ENCODE measurements around the gene AQP6.

Gene AQP6

DNA sequence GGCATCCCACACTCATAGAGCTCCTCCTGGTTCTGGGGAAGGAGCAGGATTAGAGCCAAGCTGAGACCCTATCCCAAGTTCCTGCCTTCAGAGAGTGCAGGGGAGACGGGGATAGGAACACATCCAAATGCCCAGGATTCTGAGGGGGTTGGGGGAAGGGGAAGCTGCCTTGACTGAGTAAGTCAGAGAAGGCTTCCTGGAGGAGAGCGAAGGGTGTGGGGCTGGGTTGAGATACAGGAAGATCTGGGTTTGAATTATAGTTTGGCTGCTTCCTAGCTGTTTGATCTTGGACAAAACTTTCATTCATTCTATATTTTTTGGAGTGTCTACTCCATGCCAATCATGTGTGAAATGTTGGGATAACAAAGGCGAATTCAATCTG is 30.2 kb upstream of the AQP6 start:
- Histone ChIP-seq H3K4me1 (peaks cover 23 to 43% (median 36%) of the 10 kb centered on the region in 10 experiments), H3K4me3 (no peak overlapping the region), H4K20me1 (no peaks in the 10 kb centered on the region; a peak in 2 of 22 replicates), H3K36me3 (no peaks in the 10 kb centered on the region), H3K27me3 (peaks cover 0 to 5% (median 0%) of the 10 kb centered on the region in 11 experiments; a peak in 3 of 22 replicates), H3K27ac (no peak overlapping the region), H3K9me3 (replicated peaks in 1 of 11) (no peaks in the 10 kb centered on the region), H3K9ac (0 out of 22 replicates have a peak overlapping the region, but pooled peaks of 1 of the 11 experiments have one; percentile 2), H3K4me2 (peak overlapping the region; percentile 36 to 83 (median 64); a peak in 21 of 22 replicates)
- TF ChIP-seq Cebpa-rat (IDR thresholded peaks at IDR 0.05) = no peak

DNA sequence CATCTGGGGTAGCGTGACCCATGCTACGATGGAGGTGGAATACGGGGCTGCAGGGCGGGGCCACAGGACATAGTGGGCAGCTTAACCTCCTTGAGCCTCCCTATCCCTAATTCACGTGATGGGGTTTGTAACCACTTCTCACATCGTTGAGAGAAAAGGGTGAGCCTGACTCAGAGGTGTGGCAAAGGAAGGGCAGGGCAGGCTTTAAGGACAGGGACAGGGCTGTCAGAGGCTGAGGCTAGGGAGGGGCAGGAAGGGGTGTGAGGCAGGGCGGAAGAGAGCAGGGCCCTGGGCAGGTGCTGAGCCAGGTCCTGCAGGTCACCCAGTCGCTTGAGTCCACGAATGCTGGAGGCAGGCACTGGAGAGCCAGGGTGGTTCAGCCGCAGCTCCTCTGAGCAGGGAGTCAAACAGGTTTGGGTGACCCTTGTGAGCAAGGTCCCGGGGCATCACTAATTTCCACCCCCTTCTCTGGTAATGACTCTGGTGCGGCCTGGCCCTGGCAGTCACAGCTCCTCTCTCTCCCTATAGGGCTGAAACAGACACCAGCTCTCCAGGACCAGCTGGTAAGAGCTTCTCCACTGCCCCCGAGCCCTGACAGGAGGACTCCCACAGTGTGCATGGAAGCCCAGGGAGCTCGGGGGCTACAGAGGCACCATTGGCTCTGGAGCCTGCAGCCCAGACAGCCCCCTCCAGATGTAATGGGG is 29.7 kb upstream of the AQP6 start:
- H3K9ac ChIP-seq = no peak overlapping the region
- H3K27me3 ChIP-seq = peaks cover 0 to 5% (median 0%) of the 10 kb centered on the region in 11 experiments; a peak in 3 of 22 replicates
- peak overlapping the region in 10 of 11 experiments; percentile 36 to 83 (median 66); a peak in 16 of 22 replicates for H3K4me2 ChIP-seq

DNA sequence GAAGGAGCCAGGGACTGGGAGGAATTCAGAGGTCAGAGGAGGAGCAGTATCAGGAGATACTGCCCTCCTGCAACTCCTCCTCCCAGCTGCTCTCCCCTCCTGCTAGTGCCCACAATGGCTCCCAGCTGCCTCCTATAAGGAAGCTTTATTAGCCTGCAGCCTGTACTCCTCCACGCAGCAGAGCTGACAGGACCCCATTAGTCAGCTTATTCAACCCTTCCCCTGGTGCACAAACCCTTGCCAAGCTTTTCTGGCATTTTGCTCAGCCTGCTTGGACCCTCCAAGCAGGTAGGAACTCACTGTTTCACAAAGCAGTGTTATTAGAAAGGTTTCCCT is 29.2 kb upstream of the AQP6 start:
- Histone ChIP-seq H3K27me3 (peaks cover 0 to 5% (median 0%) of the 10 kb centered on the region in 11 experiments; a peak in 3 of 22 replicates), H4K20me1 (no peaks in the 10 kb centered on the region; a peak in 2 of 22 replicates), H3K4me2 (peak overlapping the region in 9 of 11 experiments; percentile 0 to 83 (median 45); a peak in 12 of 22 replicates), H3K9ac (no peak overlapping the region), H3K36me3 (no peaks in the 10 kb centered on the region), H3K4me3 (no peak overlapping the region), H3K27ac (no peak overlapping the region), H3K4me1 (peaks cover 26 to 45% (median 36%) of the 10 kb centered on the region in 10 experiments), H3K9me3 (replicated peaks in 1 of 11) (no peaks in the 10 kb centered on the region)
- TF ChIP-seq Cebpa-rat (IDR thresholded peaks at IDR 0.05) = no peak

More for the DNA sequence above, 29.7 kb upstream of the AQP6 start:
- Histone ChIP-seq H3K27ac (no peak overlapping the region), H3K36me3 (no peaks in the 10 kb centered on the region), H3K9me3 (replicated peaks in 1 of 11) (no peaks in the 10 kb centered on the region), H4K20me1 (no peaks in the 10 kb centered on the region; a peak in 2 of 22 replicates), H3K4me3 (no peak overlapping the region), H3K4me1 (peaks cover 23 to 43% (median 36%) of the 10 kb centered on the region in 10 experiments)
- TF ChIP-seq Cebpa-rat (IDR thresholded peaks at IDR 0.05) = no peak

DNA sequence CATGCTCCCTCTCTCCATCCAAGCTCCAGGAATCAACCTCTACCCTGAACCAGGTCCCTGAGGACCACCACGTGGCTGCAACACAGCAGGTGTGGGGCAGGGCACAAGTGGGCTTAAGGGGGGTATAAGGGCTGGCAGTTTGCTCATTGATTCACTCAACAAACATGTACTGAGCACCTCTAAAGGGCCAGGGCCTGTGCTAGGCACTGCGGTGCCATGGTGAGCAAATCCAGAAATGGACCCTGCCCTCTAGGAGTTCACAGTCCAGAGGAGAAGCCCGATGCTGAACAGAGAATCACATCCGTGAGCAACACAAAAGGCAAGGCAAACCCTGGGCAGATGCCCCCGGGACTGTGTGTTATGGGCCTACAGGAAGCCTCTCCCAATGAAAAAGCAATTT is 28.7 kb upstream of the AQP6 start:
- Histone ChIP-seq H3K4me3 (no peak overlapping the region), H3K27me3 (peaks cover 0 to 5% (median 0%) of the 10 kb centered on the region in 11 experiments; a peak in 3 of 22 replicates), H3K36me3 (no peaks in the 10 kb centered on the region), H3K9ac (no peak overlapping the region), H4K20me1 (no peaks in the 10 kb centered on the region; a peak in 2 of 22 replicates), H3K9me3 (replicated peaks in 1 of 11) (no peaks in the 10 kb centered on the region), H3K27ac (no peak overlapping the region), H3K4me2 (peak overlapping the region in 9 of 11 experiments; percentile 0 to 83 (median 41); a peak in 13 of 22 replicates), H3K4me1 (peaks cover 30 to 49% (median 37%) of the 10 kb centered on the region in 10 experiments)
- no peak for TF ChIP-seq Cebpa-rat (IDR thresholded peaks at IDR 0.05)

DNA sequence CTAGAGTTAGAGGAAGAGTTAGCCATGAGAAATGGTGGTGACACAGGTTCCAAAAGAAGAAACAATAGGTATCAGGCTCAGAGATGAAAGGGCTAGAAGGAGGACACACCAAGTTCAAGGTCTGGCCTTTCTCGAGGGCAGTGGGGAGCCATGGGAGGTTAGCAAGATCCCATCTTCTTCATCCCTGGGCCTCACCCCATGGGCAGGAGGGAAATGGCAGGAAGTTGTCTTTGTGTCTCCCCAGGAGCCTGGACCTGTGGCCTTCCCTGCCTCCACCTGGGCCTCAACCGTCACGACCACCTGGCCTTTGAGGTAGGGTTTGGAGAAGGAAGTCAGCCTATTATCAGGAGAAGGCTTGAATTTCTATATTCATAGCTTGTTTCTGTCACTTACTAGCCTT is 28.0 kb upstream of the AQP6 start:
- Histone ChIP-seq H3K4me2 (peak overlapping the region in 10 of 11 experiments; percentile 68 to 93 (median 78); a peak in 18 of 22 replicates), H4K20me1 (no peaks in the 10 kb centered on the region; a peak in 2 of 22 replicates), H3K9me3 (replicated peaks in 1 of 11) (no peaks in the 10 kb centered on the region), H3K4me3 (no peak overlapping the region), H3K9ac (no peak overlapping the region), H3K4me1 (peaks cover 33 to 50% (median 37%) of the 10 kb centered on the region in 10 experiments), H3K36me3 (no peaks in the 10 kb centered on the region), H3K27ac (no peak overlapping the region), H3K27me3 (peaks cover 0 to 5% (median 0%) of the 10 kb centered on the region in 11 experiments; a peak in 3 of 22 replicates)
- TF ChIP-seq Cebpa-rat (IDR thresholded peaks at IDR 0.05) = no peak

DNA sequence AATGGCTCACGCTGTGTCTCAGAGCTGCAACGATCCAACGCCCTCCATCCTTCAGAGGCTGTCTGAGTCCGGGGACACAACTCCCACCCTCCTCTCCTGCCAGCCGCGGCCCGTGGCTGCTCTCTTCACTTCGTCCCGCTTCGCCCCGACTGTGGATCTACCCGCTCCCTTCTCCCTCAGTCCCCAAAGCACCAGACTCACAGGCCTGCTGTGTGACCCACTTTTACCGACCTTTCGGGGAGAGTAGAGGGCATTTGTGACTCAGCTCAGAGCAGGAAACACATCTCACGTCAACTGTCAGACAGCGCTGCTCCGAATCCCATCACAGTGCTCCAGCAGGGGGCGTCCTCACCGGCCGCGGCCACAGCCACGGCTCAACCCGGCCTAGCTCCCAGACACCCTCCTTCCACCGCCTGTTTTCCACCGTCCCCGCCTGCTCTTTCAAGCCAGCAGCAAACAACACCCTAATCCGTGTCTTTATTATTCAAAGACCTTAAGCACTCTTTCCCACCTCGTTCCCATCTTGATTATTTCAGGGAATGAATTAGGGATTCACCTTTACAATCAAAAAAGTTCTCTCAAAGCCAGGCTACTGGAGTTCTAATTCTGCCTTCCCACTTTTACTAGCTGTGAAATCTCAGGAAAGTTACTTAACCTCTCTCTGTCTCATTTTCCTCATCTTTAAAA is 27.2 kb upstream of the AQP6 start:
- Histone ChIP-seq H3K9ac (peak overlapping the region in 10 of 11 experiments; percentile 15 to 68 (median 56); a peak in 17 of 22 replicates), H3K4me3 (peak overlapping the region in 9 of 10 experiments; percentile 28 to 54 (median 40); a peak in 12 of 20 replicates)
- no peak for TF ChIP-seq Cebpa-rat (IDR thresholded peaks at IDR 0.05)

DNA sequence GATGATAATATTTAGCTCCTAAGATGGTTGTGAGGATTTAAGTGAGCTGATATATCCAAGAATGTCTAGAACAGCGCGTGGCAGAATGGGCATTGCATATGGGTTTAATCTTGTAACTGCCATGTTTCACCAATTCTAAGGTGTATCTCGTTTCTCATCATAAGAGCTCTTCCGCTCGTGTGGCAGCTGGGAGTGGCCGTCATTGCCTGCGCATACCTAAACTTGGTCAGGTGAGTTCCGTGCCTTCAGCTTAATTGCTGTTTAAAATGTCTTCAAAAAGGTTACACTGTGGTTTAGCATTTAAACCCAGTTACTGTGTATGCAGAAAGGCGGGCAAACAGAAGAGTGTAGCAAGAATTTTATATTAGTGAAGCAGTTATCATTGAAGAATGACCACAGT is 26.7 kb upstream of the AQP6 start:
- peak overlapping the region in 1 of 11 experiments; percentile 62; a peak in 1 of 22 replicates for H3K9ac ChIP-seq
- H4K20me1 ChIP-seq = no peaks in the 10 kb centered on the region; a peak in 2 of 22 replicates
- H3K4me3 ChIP-seq = no peak overlapping the region
- peaks cover 37 to 54% (median 43%) of the 10 kb centered on the region in 10 experiments for H3K4me1 ChIP-seq
- no peak overlapping the region for H3K27ac ChIP-seq
- H3K9me3 ChIP-seq (replicated peaks in 1 of 11) = no peaks in the 10 kb centered on the region
- no peaks in the 10 kb centered on the region for H3K36me3 ChIP-seq
- peak overlapping the region in 3 of 11 experiments; percentile 73 to 84 (median 83); a peak in 5 of 22 replicates for H3K4me2 ChIP-seq
- no peak for TF ChIP-seq Cebpa-rat (IDR thresholded peaks at IDR 0.05)
- H3K27me3 ChIP-seq = peaks cover 0 to 5% (median 0%) of the 10 kb centered on the region in 11 experiments; a peak in 3 of 22 replicates

More for the DNA sequence above, 27.2 kb upstream of the AQP6 start:
- peak overlapping the region; percentile 68 to 94 (median 79) for H3K4me2 ChIP-seq
- H3K9me3 ChIP-seq (replicated peaks in 1 of 11) = no peaks in the 10 kb centered on the region
- no peaks in the 10 kb centered on the region for H3K36me3 ChIP-seq
- peak overlapping the region in 4 of 11 experiments; percentile 11 to 59 (median 42); a peak in 8 of 22 replicates for H3K27ac ChIP-seq
- peaks cover 33 to 50% (median 37%) of the 10 kb centered on the region in 10 experiments for H3K4me1 ChIP-seq
- peaks cover 0 to 5% (median 0%) of the 10 kb centered on the region in 11 experiments; a peak in 3 of 22 replicates for H3K27me3 ChIP-seq
- no peaks in the 10 kb centered on the region; a peak in 2 of 22 replicates for H4K20me1 ChIP-seq

DNA sequence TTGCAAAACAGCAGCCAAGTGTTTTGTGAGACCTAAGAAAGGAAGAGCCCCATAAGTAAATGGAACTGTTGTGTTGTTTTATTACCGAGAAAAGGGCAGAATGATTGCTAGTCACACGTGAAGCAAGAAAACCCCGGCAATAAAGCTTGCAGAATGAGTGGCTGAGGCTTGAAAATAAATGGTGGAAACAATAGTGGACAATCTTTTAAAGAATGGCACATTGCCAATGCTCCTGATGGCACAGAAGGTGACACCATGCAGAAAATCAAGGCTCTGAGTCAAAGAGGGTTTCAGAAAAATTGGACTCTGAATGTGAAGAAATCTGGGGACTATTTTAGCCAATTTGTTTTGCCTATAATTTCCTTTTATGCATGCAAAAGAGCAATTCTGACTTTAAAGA is 26.2 kb upstream of the AQP6 start:
- Histone ChIP-seq H3K4me3 (no peak overlapping the region), H3K4me2 (no peak overlapping the region), H3K27ac (no peak overlapping the region), H3K9ac (no peak overlapping the region), H3K4me1 (peaks cover 41 to 58% (median 47%) of the 10 kb centered on the region in 10 experiments), H3K9me3 (replicated peaks in 1 of 11) (no peaks in the 10 kb centered on the region), H3K36me3 (no peaks in the 10 kb centered on the region), H3K27me3 (peaks cover 0 to 5% (median 0%) of the 10 kb centered on the region in 11 experiments; a peak in 3 of 22 replicates), H4K20me1 (no peaks in the 10 kb centered on the region; a peak in 2 of 22 replicates)
- TF ChIP-seq Cebpa-rat (IDR thresholded peaks at IDR 0.05) = no peak

Data from BLaER1 treated with 17β-estradiol and CSF1 and Interleukin-3, amounts not matched to agents 10 nM and 100 nM (cell line).